ENCODE results near the gene FRY.
A peak's percentile ranks its signal among the peaks of the same experiment; 100 is the strongest.

The FRY gene

DNA sequence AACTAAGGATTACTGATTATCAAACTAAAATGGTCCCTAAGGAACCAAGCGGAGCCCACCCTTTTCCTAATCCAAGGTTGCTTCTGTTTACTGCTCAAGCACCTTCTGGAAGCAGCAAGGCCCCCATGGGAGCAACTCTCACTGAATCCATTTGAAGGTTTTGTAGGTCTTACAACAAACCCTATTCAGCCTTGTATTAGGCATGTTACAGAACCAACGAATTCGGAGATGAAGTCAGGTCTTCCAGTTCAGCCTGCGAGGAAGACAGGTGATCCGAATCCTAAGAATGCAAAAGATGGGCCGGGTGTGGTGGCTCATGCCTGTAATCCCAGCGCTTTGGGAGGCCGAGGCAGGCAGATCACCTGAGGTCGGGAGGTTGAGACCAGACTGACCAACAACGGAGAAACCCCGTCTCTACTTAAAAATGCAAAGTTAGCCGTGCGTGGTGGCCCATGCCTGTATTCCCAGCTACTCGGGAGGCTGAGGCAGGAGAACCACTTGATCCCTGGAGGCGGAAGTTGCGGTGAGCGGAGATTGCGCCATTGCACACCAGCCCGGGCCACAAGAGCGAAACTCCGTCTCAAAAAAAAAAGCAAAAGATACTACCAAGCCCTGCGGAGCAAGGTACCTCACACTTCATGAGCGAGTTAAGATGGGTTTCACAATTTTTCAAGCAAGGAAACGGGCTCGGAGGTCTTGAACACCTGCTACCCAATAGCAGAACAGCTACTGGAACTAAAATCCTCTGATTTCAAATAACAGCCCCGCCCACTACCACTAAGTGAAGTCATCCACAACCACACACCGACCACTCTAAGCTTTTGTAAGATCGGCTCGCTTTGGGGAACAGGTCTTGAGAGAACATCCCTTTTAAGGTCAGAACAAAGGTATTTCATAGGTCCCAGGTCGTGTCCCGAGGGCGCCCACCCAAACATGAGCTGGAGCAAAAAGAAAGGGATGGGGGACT, 283.0 kb downstream of the FRY start:
- Histone ChIP-seq H3K27me3 (ENCODE audit: control insufficient read depth in 1 of 2, insufficient read depth in 2 of 2, low read length in 2 of 2) (no peaks in the 10 kb centered on the region), H3K9me3 (ENCODE audit: low read length) (no peaks in the 10 kb centered on the region), H3K36me3 (ENCODE audit: insufficient read depth, low read length) (no peaks in the 10 kb centered on the region), H3K27ac (ENCODE audit: low read depth, low read length) (peak overlapping the region; percentile 64), H3K4me1 (ENCODE audit: insufficient read depth, low read length) (peaks cover 10% of the 10 kb centered on the region), H3K9ac (ENCODE audit: low read length) (peak overlapping the region; percentile 78), H3K4me3 (ENCODE audit: low read depth in 1 of 2, low read length in 2 of 2) (peak overlapping the region; percentile 63 to 84)

DNA sequence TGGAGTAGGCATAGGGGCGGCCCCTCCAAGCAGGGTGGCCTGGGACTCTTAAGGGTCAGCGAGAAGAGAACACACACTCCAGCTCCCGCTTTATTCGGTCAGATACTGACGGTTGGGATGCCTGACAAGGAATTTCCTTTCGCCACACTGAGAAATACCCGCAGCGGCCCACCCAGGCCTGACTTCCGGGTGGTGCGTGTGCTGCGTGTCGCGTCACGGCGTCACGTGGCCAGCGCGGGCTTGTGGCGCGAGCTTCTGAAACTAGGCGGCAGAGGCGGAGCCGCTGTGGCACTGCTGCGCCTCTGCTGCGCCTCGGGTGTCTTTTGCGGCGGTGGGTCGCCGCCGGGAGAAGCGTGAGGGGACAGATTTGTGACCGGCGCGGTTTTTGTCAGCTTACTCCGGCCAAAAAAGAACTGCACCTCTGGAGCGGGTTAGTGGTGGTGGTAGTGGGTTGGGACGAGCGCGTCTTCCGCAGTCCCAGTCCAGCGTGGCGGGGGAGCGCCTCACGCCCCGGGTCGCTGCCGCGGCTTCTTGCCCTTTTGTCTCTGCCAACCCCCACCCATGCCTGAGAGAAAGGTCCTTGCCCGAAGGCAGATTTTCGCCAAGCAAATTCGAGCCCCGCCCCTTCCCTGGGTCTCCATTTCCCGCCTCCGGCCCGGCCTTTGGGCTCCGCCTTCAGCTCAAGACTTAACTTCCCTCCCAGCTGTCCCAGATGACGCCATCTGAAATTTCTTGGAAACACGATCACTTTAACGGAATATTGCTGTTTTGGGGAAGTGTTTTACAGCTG, 283.9 kb downstream of the FRY start, which contains the start of the genes BRCA2 and ZAR1L:
Gene BRCA2 (plus strand): TSS at position 271 of the 790 bp plus-strand sequence. CDS start 953 bp downstream, outside the sequence.
Gene ZAR1L (minus strand): TSS at position 126 of the 790 bp plus-strand sequence. CDS start 3,438 bp downstream, outside the sequence.
- H3K4me3 ChIP-seq (ENCODE audit: low read depth in 1 of 2, low read length in 2 of 2) = peak within 1 kb of the TSS; percentile 63 to 84
- H3K9ac ChIP-seq (ENCODE audit: low read length) = peak within 1 kb of the TSS; percentile 78
- H3K27ac ChIP-seq (ENCODE audit: low read depth, low read length) = peak within 1 kb of the TSS; percentile 64
- H3K36me3 ChIP-seq (ENCODE audit: insufficient read depth, low read length) = no peaks in the 10 kb centered on the region
- no peaks in the 10 kb centered on the region for H3K9me3 ChIP-seq (ENCODE audit: low read length)
- no peaks in the 10 kb centered on the region for H3K27me3 ChIP-seq (ENCODE audit: control insufficient read depth in 1 of 2, insufficient read depth in 2 of 2, low read length in 2 of 2)
- peaks cover 5% of the 10 kb centered on the region for H3K4me1 ChIP-seq (ENCODE audit: insufficient read depth, low read length)

DNA sequence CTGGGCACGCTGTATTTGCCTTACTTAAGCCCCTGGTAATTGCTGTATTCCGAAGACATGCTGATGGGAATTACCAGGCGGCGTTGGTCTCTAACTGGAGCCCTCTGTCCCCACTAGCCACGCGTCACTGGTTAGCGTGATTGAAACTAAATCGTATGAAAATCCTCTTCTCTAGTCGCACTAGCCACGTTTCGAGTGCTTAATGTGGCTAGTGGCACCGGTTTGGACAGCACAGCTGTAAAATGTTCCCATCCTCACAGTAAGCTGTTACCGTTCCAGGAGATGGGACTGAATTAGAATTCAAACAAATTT, 284.4 kb downstream of the FRY start:
- H3K9ac ChIP-seq (ENCODE audit: low read length) = peak overlapping the region; percentile 64
- no peaks in the 10 kb centered on the region for H3K36me3 ChIP-seq (ENCODE audit: insufficient read depth, low read length)
- H3K9me3 ChIP-seq (ENCODE audit: low read length) = no peaks in the 10 kb centered on the region
- peak overlapping the region; percentile 40 for H3K27ac ChIP-seq (ENCODE audit: low read depth, low read length)
- H3K4me1 ChIP-seq (ENCODE audit: insufficient read depth, low read length) = peaks cover 5% of the 10 kb centered on the region
- H3K4me3 ChIP-seq (ENCODE audit: low read depth in 1 of 2, low read length in 2 of 2) = peak overlapping the region; percentile 63 to 84
- no peaks in the 10 kb centered on the region for H3K27me3 ChIP-seq (ENCODE audit: control insufficient read depth in 1 of 2, insufficient read depth in 2 of 2, low read length in 2 of 2)

DNA sequence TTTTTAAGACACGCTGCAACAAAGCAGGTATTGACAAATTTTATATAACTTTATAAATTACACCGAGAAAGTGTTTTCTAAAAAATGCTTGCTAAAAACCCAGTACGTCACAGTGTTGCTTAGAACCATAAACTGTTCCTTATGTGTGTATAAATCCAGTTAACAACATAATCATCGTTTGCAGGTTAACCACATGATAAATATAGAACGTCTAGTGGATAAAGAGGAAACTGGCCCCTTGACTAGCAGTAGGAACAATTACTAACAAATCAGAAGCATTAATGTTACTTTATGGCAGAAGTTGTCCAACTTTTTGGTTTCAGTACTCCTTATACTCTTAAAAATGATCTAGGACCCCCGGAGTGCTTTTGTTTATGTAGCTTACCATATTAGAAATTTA, 284.9 kb downstream of the FRY start:
- H3K9ac ChIP-seq (ENCODE audit: low read length) = peak overlapping the region; percentile 64
- no peaks in the 10 kb centered on the region for H3K9me3 ChIP-seq (ENCODE audit: low read length)
- H3K4me1 ChIP-seq (ENCODE audit: insufficient read depth, low read length) = peaks cover 5% of the 10 kb centered on the region
- H3K4me3 ChIP-seq (ENCODE audit: low read depth in 1 of 2, low read length in 2 of 2) = peak overlapping the region in 1 of 2 donors; percentile 84
- no peaks in the 10 kb centered on the region for H3K36me3 ChIP-seq (ENCODE audit: insufficient read depth, low read length)
- no peak overlapping the region for H3K27ac ChIP-seq (ENCODE audit: low read depth, low read length)
- no peaks in the 10 kb centered on the region for H3K27me3 ChIP-seq (ENCODE audit: control insufficient read depth in 1 of 2, insufficient read depth in 2 of 2, low read length in 2 of 2)

DNA sequence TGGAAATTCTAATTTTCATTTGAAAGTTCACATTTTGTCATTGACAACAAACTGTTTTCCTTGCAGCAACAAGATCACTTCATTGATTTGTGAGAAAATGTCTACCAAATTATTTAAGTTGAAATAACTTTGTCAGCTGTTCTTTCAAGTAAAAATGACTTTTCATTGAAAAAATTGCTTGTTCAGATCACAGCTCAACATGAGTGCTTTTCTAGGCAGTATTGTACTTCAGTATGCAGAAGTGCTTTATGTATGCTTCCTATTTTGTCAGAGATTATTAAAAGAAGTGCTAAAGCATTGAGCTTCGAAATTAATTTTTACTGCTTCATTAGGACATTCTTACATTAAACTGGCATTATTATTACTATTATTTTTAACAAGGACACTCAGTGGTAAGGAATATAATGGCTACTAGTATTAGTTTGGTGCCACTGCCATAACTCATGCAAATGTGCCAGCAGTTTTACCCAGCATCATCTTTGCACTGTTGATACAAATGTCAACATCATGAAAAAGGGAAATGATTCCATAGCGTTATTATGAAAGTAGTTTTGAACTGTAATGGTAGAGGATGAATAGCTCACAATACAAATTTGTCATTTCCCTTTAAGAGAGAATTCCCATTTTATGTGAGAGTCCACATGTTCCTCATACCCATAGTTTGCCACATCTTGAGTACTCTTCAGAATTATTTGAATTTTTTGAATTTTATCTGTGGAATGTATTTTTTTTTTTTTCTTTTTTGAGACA, 286.3 kb downstream of the FRY start:
- H3K27ac ChIP-seq (ENCODE audit: low read depth, low read length) = no peak overlapping the region

DNA sequence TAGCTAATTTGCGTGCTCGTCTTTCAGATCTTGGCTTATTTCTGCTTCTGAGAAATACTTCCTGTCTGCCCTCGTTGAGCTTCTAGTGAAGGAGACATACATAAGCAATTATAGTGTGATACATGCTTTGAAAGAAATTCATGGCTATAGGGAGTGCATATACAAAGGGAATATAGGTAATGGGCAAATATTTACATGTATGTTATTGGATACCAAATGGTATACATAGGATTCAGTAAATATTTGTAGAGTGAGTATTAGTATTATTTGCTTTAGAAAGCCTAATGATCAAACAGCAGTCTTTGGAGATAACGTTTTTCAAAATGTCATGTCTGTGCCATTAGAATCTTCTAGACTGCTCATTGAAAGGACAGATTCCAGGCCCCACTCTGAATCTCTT, 289.0 kb downstream of the FRY start:
- Histone ChIP-seq H3K4me3 (ENCODE audit: low read depth in 1 of 2, low read length in 2 of 2) (no peak overlapping the region), H3K9me3 (ENCODE audit: low read length) (no peaks in the 10 kb centered on the region), H3K4me1 (ENCODE audit: insufficient read depth, low read length) (peaks cover 5% of the 10 kb centered on the region), H3K27me3 (ENCODE audit: control insufficient read depth in 1 of 2, insufficient read depth in 2 of 2, low read length in 2 of 2) (no peaks in the 10 kb centered on the region), H3K36me3 (ENCODE audit: insufficient read depth, low read length) (no peaks in the 10 kb centered on the region), H3K9ac (ENCODE audit: low read length) (no peak overlapping the region), H3K27ac (ENCODE audit: low read depth, low read length) (no peak overlapping the region)

More for the DNA sequence above, 286.3 kb downstream of the FRY start:
- H3K36me3 ChIP-seq (ENCODE audit: insufficient read depth, low read length) = no peaks in the 10 kb centered on the region
- H3K9me3 ChIP-seq (ENCODE audit: low read length) = no peaks in the 10 kb centered on the region
- H3K9ac ChIP-seq (ENCODE audit: low read length) = no peak overlapping the region
- H3K4me3 ChIP-seq (ENCODE audit: low read depth in 1 of 2, low read length in 2 of 2) = no peak overlapping the region
- H3K27me3 ChIP-seq (ENCODE audit: control insufficient read depth in 1 of 2, insufficient read depth in 2 of 2, low read length in 2 of 2) = no peaks in the 10 kb centered on the region
- peaks cover 5% of the 10 kb centered on the region for H3K4me1 ChIP-seq (ENCODE audit: insufficient read depth, low read length)

DNA sequence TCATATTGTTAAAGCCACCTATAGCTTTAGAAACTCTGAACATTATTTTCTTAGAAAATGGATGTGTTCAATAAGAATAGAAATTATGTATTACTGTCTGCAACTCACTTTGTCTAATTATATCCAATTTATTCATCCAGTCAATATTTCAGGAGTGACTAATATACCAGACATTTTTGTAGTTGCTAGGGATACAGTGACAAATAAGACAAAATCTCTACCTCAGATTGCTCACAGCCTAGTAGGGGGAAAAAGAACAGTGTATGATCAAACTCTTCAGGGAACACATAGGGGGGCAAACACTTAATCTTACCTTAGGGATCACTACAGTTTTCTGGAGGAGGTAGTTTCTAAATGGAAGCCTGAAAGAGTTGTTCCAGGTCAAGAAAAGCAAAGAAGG, 292.3 kb downstream of the FRY start:
- Histone ChIP-seq H3K27me3 (ENCODE audit: control insufficient read depth in 1 of 2, insufficient read depth in 2 of 2, low read length in 2 of 2) (no peaks in the 10 kb centered on the region), H3K4me1 (ENCODE audit: insufficient read depth, low read length) (no peaks in the 10 kb centered on the region), H3K27ac (ENCODE audit: low read depth, low read length) (no peak overlapping the region), H3K9me3 (ENCODE audit: low read length) (no peaks in the 10 kb centered on the region), H3K4me3 (ENCODE audit: low read depth in 1 of 2, low read length in 2 of 2) (no peak overlapping the region), H3K9ac (ENCODE audit: low read length) (no peak overlapping the region), H3K36me3 (ENCODE audit: insufficient read depth, low read length) (no peaks in the 10 kb centered on the region)

DNA sequence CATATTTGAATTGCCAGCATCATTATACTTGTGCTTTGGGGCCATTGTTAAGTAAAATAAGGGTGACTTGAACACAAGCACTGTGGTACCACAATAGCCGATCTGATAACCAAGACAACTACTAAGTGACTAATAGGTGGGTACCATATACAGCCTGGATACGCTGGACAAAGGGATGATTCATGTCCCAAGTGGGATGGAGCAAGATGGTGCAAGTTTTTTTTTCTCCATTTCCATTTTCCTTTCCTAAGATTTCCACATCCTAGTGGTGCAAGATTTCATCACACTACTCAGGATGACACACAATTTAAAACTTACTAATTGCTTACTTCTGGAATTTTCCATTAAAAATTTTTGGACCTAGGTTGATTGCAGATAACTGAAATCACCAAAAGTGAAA, 298.9 kb downstream of the FRY start:
- H3K4me1 ChIP-seq (ENCODE audit: insufficient read depth, low read length) = no peaks in the 10 kb centered on the region
- H3K9ac ChIP-seq (ENCODE audit: low read length) = no peak overlapping the region
- no peak overlapping the region for H3K27ac ChIP-seq (ENCODE audit: low read depth, low read length)
- no peaks in the 10 kb centered on the region for H3K27me3 ChIP-seq (ENCODE audit: control insufficient read depth in 1 of 2, insufficient read depth in 2 of 2, low read length in 2 of 2)
- no peaks in the 10 kb centered on the region for H3K9me3 ChIP-seq (ENCODE audit: low read length)
- no peaks in the 10 kb centered on the region for H3K36me3 ChIP-seq (ENCODE audit: insufficient read depth, low read length)
- no peak overlapping the region for H3K4me3 ChIP-seq (ENCODE audit: low read depth in 1 of 2, low read length in 2 of 2)

DNA sequence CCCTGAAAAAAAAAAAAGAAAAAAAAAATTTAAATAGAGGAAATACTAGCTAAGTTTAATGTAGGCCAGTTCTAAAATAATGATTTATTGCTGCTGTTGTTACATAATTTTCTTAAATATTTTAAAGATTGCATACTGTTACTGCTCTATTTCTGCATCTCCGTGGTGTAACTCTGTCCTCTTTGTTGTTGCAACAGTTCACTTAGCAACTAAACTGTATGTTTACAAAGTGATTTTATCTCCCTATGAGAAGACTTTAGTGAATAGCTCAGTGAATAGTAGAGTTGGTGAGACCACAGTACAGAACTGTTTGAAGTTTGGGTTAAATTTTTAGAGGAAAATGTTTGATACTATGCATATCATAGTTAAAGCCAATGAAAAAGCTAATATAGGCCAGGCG, 303.1 kb downstream of the FRY start:
- H3K9me3 ChIP-seq (ENCODE audit: low read length) = no peaks in the 10 kb centered on the region
- no peaks in the 10 kb centered on the region for H3K27me3 ChIP-seq (ENCODE audit: control insufficient read depth in 1 of 2, insufficient read depth in 2 of 2, low read length in 2 of 2)
- no peak overlapping the region for H3K27ac ChIP-seq (ENCODE audit: low read depth, low read length)
- H3K36me3 ChIP-seq (ENCODE audit: insufficient read depth, low read length) = no peaks in the 10 kb centered on the region
- H3K4me3 ChIP-seq (ENCODE audit: low read depth in 1 of 2, low read length in 2 of 2) = no peak overlapping the region
- H3K9ac ChIP-seq (ENCODE audit: low read length) = no peak overlapping the region
- no peaks in the 10 kb centered on the region for H3K4me1 ChIP-seq (ENCODE audit: insufficient read depth, low read length)

DNA sequence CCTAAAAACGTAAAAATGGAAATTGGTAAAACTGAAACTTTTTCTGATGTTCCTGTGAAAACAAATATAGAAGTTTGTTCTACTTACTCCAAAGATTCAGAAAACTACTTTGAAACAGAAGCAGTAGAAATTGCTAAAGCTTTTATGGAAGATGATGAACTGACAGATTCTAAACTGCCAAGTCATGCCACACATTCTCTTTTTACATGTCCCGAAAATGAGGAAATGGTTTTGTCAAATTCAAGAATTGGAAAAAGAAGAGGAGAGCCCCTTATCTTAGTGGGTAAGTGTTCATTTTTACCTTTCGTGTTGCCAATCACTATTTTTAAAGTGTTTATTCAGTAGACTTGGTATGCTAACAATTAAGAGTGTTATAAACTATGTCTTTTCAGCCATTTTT, 309.3 kb downstream of the FRY start:
- no peak overlapping the region for H3K4me3 ChIP-seq (ENCODE audit: low read depth in 1 of 2, low read length in 2 of 2)
- no peaks in the 10 kb centered on the region for H3K9me3 ChIP-seq (ENCODE audit: low read length)
- H3K4me1 ChIP-seq (ENCODE audit: insufficient read depth, low read length) = no peaks in the 10 kb centered on the region
- H3K9ac ChIP-seq (ENCODE audit: low read length) = no peak overlapping the region
- H3K27ac ChIP-seq (ENCODE audit: low read depth, low read length) = no peak overlapping the region
- no peaks in the 10 kb centered on the region for H3K36me3 ChIP-seq (ENCODE audit: insufficient read depth, low read length)
- no peaks in the 10 kb centered on the region for H3K27me3 ChIP-seq (ENCODE audit: control insufficient read depth in 1 of 2, insufficient read depth in 2 of 2, low read length in 2 of 2)

DNA sequence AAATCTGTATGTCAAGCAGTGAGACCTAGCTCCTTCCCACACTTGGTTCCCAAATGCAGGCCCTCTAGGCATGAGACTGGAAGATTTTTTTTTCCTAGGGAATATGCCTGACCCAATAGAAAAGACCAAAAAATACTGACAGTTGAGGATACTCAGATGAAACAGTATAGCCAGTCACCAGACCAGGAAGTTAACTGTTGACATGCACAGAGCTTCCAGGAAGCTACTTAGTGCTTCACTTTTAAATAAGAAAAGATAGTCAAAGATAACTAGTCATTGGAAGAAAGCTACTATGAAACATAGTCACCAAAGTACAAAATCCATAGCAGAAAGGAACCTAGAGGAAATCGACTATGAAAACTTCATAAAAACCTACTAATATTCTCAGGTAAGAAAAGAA, 316.1 kb downstream of the FRY start:
- no peak overlapping the region for H3K4me3 ChIP-seq (ENCODE audit: low read depth in 1 of 2, low read length in 2 of 2)
- H3K27ac ChIP-seq (ENCODE audit: low read depth, low read length) = no peak overlapping the region
- H3K36me3 ChIP-seq (ENCODE audit: insufficient read depth, low read length) = no peaks in the 10 kb centered on the region

More for the DNA sequence above, 316.1 kb downstream of the FRY start:
- Histone ChIP-seq H3K27me3 (ENCODE audit: control insufficient read depth in 1 of 2, insufficient read depth in 2 of 2, low read length in 2 of 2) (no peaks in the 10 kb centered on the region), H3K9me3 (ENCODE audit: low read length) (no peaks in the 10 kb centered on the region), H3K9ac (ENCODE audit: low read length) (no peak overlapping the region), H3K4me1 (ENCODE audit: insufficient read depth, low read length) (no peaks in the 10 kb centered on the region)
